HG03103 (cell line): ENCODE results near the gene SLC2A8.
A peak's percentile ranks its signal among the peaks of the same experiment; 100 is the strongest.

ENCODE experiments used
- ATAC-seq: cut with Tn5 transposase; IDR thresholded peaks from one replicate; pipeline ENCODE4 v1.9.1; 2021; ENCODE audit warnings: low read depth; ENCODE audit not compliant: unreplicated experiment

SLC2A8 gene, protein sequence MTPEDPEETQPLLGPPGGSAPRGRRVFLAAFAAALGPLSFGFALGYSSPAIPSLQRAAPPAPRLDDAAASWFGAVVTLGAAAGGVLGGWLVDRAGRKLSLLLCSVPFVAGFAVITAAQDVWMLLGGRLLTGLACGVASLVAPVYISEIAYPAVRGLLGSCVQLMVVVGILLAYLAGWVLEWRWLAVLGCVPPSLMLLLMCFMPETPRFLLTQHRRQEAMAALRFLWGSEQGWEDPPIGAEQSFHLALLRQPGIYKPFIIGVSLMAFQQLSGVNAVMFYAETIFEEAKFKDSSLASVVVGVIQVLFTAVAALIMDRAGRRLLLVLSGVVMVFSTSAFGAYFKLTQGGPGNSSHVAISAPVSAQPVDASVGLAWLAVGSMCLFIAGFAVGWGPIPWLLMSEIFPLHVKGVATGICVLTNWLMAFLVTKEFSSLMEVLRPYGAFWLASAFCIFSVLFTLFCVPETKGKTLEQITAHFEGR

DNA sequence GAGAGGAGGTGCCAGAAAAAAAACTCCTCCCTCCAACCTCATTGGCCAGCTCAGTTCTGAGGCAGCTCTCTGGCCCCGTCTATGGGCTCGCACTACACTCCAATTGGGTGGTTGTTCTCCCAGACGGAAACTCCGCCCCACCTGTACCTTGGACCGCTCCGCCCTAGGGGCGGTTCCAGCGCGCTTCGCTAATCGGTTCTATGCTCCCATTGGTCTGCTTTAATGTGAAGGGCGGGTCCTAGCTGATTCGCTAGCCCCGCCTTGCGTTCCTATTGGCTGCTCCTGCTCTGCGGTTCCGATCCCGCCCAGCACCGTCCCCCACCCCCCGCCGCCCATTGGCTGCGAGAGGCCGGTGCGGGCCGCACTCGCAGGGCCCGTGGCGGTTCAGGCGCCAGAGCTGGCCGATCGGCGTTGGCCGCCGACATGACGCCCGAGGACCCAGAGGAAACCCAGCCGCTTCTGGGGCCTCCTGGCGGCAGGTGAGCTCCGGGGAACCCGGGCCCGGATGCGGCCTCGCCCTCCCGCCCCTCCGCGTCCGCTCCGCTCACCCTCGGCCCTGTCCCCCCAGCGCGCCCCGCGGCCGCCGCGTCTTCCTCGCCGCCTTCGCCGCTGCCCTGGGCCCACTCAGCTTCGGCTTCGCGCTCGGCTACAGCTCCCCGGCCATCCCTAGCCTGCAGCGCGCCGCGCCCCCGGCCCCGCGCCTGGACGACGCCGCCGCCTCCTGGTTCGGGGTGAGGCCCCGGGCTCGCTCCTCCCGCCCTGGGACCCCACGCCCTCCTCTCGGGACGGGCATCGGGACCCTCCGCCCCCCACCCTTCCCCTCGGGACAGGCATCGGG is at the start of gene SLC2A8:
Gene SLC2A8 (plus strand): TSS at position 362 of the 838 bp plus-strand sequence. CDS start 62 bp downstream, at position 424.
- ATAC-seq, result peak; percentile 91

DNA sequence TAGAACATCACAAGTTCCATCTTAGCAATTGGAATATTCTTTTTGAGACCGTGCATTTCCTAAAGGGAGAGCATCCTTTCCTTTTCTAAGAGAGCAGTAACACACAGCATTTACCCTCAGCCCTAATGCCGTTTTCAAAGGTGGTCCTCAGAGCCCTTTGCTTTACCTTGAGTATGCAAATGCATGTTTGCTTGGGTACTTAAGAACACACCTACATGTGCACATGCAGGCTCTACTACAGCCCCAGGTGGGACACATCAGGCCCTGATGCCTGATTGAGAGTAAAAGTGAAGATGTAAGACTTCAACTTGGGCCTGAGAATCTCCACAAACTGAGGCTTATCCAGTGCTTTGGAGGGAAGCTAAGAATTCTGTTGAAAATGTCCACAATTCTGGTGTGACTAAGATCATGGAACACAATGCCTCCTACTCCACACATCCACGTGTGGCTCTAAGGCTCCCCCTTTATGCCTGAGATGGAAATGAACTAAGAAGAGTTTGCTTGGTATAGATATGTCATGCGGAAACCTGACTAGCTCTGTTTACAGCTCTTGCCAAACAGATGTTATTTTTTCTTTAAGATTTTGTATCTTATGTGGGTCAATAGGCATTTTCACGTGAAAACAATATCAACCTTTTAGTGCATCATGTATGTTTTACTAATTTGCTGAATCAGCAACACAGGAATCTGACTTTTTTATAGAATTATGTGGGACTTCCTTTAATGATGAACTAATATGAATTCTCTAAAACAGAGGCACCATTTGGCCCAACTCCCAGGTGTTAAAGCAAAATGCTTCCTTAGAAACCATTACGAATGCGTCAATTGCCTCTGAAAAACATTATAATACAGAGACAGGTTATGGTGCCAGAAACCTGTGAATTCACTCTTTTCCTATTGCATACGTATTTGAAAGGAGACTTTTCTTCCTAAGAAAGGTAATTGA is 48.9 kb upstream of the SLC2A8 start:
- ATAC-seq, result no peak

DNA sequence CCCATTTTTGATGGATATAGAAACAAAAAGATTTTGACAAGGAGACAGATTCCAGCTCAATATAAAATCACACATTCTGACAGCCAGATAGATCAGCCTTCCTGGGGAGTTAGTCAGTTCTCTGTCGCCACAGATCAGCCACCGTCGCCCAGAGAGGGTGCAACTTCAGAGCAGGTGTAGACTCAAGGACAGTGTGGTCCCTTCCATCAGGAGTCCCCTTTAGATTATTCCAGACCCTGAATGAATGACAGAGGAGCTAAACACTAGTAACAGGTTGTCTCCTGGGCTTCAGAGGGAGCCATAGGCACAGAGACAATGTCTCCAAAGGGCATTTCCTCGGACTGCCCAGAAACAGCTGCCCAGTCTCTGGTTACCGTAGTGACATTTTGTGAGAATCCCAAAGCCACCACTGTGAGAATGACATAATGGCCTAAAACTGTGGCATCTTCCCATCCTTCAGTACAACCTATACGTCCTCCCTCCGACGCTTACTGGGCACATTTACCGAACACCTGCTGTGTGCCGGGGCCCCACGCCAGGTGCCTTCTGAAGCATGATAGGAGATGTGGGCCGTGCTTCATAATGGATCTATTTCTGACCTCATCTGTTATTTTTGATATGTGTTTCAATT is 47.4 kb upstream of the SLC2A8 start:
- ATAC-seq, result no peak

DNA sequence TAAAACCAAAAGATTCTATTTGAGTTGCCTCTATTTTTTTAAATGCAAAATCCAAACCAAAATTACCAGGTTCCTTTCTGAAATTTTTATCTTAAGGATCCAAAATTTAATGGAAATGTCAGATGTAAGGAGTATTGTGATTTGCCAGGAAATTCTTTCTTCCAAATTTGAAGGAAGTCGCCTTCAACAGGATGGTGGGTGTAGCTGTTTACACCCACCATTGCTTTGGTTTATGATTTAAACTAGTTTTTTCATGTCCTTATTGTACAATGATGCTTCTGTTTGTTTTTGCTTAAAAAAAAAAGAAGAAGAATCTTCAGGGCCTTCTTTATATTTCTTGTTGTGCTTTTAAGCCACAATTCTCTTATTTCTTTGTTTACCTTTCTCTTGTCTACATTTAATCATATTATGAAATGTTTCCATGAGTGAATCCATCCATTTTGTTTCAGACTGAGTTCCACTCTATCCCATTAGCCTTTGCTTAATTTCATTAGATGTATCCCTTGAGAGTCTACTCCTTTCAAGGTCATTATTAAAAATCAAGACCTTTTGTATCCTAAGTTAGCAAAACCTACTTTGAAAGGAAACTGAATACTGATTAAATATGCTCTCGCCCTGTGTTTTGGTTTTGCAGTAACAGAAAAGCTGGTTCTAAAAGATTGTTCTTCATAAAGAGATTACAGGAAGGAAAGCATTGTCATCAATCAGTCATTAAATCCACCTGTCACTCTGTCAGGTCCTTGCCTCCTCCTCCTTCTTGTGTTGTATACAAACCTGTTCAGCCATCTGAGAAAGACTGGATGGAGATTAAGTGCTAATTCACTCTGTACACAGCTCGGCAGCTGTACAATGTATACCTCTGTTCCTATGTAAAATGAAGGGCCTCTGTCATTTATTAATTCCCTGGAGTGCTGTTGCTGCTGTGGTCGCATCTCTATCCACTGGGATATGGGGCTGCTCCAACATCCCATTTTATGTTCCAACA is 45.5 kb upstream of the SLC2A8 start:
- no peak for ATAC-seq

DNA sequence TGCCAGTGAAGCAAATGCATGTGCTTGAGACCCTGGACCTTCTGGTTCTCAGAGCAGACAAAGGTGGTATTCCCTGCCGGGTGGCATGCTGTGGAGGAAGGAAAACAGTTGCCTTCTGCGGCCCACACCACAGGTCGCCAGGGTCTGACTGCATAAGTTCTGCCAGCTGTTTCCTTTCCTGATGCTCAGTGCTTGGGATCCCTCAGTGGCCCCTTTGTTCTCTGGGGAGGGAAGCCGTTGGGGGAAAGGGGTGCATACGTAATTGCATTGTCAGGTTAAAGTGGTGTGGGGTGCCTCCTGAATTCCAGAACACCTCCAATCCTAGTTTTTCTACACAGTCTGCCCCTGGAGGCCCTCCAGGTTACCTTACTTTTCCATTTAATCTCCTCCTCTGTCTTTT is 43.1 kb upstream of the SLC2A8 start:
- no peak for ATAC-seq

DNA sequence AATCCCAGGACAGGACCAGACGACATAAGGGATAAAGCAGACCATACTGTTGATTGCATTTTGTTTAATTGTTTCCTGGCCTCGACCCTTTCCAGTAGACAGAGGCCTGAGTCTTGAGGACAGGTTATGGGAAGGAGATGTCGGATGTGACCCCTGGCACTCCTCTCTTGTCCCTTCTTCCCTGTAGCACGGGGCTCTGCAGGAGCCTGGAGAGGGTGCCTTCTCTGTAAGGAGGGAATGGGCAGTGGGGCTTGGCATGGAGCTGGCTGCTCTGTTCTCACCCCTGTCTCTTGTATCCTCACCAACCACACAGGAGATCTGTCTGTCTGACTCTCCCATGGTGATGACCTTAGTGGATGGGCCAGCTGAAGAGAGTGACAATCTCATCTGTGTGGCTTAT is 40.1 kb upstream of the SLC2A8 start:
- no peak for ATAC-seq

DNA sequence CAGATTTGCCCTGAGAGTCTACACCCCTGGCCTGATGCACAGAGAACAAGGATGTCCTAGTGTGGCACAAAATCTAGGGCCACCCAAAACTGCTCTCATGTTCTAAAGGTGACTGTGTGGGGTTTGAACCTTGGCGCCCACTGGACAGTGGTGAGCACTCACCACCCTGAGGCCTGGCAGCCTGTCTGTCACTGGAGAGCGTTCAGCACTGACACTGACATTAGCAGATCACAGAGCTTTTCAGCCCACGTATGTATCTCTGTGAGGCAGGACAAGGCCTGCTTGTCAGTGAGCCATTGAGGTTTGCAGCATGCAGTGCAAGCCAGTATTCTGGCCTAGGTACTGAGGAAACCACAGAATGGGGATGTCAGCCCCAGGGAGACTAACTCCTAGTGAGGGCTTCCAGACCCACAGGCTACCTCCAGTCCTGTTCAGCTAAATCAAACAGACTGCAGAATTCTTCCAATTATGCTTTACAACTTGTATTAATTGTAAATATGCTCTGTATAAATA is 38.9 kb upstream of the SLC2A8 start:
- no peak for ATAC-seq

DNA sequence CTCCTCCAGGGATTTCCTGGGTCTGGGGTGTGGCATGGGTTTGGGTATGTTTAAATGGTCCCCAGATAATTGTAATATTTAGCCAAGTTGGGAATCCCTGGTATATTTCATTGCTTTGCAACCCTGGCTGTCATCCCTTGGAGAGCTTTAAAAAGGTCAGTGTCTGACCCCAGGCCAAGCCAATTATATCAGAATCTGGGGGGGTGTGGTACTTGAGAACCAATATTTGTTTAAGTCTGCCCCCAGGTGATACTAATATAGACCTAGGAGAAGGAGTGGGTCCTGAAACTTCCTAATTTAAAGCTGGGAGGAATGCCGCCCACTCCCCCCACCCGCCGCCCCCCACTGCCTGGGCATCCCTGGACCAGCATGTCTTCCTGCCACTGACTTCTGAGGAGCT is 38.2 kb upstream of the SLC2A8 start:
- no peak for ATAC-seq

DNA sequence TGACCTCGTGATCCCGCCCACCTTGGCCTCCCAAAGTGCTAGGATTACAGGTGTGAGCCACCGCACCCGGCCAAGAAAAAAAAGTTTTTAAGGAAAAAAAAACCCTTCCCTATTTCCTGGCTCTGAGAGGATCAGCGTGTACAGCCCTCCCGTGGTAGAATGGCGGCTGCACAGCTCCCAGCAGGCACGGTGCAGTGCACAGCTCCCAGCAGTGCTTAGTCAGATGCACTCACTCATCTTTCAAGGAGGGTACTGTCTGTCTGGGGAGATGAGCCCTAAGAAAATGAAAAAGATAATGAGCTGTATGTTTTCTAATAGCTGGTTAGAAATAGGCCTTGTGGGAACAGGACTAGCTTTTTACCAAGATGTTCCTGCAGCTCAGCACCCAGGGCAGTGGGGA is 36.7 kb upstream of the SLC2A8 start:
- no peak for ATAC-seq

DNA sequence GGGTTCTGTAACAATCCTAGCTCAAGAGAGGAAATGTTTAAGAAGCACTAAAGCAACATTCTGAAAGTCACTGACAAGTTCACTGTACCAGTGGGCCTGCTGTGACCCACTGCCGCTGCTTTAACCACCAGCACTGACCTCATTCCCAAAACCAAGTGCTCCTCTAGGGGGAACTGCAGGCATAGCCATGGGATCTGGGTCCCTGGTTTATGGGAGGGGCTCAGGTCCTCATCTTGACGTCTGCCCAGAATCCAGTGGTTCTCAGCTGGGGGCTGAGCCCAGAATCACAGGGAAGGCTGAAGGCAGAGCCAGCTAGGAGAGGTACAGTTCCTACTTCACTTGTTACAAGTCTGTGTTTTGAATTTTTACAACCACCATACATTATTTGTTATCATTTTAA is 36.1 kb upstream of the SLC2A8 start:
- no peak for ATAC-seq

DNA sequence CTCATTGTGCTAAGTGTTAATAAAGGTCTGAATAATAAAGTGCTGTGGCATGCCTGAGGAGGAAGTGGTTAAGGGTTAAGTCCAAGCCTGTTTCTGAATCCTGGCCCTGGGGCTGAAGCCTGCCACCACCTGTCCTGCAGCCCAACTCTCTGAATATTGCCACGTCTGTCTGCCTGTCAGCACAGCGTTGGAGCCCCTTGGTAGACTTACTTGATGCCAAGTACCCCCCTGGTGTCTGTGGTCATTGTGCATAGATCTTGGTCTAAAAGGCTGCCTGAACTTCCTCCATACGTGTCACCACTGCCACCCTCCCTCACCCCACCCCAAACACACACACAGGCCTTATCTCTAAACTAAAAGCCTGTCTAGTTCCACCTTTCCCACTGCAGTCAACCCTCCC is 35.4 kb upstream of the SLC2A8 start:
- ATAC-seq, result no peak

DNA sequence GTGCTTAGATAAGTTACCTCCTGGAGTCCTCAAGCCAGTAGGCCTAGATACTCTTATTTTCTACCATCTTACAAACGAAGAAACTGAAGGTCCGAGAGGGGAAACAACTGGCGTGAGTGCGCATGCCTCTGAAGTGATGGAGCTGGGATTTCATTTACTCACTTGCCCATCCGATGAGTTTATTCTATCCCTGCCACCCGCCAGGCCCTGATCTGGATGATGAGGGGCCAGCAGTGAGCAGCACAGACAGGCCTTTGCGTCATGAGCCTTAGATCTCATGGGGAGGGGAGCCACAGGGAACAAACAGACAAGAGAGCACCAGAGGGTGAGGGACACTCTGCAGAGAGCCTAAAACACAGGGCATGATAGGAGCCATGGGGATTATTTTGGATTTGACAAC is 34.1 kb upstream of the SLC2A8 start:
- no peak for ATAC-seq

DNA sequence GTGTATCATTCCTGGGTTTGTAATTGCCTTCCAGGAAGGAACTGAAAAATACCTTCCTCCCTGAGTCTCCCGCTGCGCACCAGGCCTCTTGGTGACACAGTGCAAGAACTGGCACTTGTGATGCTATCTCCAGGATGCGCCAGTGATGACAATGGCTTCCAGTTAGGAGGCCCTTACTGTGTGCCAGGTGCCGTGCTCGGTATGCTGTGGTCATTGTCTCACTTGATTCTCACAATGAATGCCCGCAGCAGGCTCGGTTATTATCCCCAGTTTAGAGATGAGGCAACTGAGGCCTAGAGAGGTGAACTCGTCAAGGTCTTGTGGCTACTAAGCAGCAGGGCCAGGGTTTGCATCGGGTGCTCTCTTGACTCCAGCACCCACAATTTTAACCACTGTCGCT is 31.5 kb upstream of the SLC2A8 start:
- no peak for ATAC-seq

DNA sequence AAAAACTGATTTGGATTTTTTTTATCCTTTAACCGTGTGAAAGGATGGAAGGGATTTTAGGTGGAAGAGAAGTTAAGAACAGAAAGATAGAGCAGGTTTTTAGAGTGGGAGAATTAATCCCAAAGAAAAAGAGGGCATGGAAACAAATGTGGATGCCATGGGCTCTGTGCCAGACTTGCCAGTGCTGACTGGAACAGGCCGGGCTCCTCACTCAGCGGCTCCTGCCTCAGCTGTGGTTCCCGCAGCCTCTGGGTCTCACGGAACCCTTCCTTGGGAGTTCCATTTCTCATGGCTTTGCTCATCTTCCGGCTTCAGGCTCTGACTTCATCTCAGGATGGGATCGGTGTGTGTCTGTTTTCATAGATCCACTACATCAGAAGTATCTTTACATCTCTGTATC is 30.4 kb upstream of the SLC2A8 start:
- ATAC-seq, result no peak

DNA sequence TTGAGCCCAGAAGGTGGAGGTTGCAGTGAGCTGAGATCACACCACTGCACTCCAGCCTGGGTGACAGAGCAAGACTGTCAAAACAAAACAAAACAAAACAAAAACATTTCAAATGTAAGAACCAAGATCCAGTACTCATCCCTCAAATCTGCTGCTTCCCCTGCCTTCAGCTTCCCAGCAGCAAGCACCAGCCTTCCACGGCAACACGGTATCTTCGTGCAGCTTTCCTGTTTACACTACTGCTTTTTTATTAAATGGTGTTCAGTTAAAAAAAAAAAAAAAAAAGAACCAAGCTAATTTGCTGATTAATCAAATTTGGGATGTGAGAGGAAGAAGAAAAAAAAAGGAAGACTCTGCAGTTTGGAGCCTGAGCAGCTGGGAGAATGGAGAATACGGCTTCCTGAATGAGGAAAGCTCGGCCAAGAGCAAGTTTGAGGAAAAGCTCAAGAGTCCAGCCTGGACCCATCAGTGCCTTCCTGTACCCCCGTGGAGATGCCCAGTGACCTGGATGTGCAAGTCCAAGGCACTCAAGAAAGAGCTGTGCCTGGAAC is 28.0 kb upstream of the SLC2A8 start:
- ATAC-seq, result no peak

DNA sequence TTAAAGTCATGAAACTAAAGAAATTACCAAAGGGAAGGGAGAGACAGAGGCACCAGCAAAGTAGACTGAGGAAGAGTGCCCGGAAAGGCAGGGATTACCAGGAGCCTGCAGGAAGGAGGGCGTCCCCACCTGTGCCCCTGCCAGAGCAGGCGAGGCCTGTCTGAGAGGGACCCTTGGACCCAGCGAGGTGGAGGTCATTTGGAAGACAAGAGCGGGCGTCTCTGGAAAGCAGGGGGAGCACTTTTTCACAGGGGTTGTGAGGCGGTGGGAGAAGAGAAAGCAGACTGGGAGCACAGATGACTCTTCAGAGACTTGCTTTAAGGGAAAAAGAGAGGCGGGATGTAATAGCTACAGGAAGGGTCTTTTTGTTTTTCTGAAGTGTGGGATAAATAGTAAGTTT is 27.5 kb upstream of the SLC2A8 start:
- no peak for ATAC-seq

DNA sequence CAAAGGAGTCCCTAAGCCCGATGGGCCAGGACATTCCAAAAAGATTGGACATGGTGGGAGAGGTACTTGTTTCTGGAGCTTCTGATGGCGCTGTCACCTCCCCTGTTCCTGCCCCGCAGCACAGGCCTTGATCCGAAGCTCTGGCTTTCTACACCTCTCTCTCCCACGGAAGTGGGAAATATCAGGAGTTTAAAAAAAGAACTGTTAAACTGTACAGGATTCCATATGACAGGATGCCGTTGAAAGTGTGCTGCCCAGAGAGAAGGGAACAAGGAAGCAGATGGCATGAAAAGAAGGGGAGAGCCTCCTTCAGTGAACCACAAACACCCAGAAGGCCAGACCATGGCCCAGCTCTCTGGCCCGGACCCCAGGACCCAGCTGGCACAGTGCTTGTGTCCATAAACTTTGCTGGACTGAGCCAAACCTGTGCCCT is 26.8 kb upstream of the SLC2A8 start:
- no peak for ATAC-seq
